Kidney epithelial cell (primary cell): ENCODE results near the gene CDH23. TPM values are rescaled to one million over a fixed set of nuclear protein-coding genes. Genes with fewer than 3 reads are reported as not detected.
A peak's percentile ranks its signal among the peaks of the same experiment; 100 is the strongest.

Experiments
- DNase-seq: peaks from one replicate; pipeline ENCODE4 v3.0.0-alpha.2; 2010; ENCODE audit warnings: low read depth
- H3K27me3 ChIP-seq: 2 replicates; pipeline ENCODE4 v1.6.0; 2011; ENCODE audit warnings: low read length; ENCODE audit not compliant: control insufficient read depth, insufficient read depth
- H3K36me3 ChIP-seq: 2 replicates; pipeline ENCODE4 v1.5.1; 2011; ENCODE audit warnings: low read length; ENCODE audit not compliant: control insufficient read depth, insufficient read depth
- H3K4me3 ChIP-seq: 2 replicates; pipeline ENCODE4 v1.5.1; 2011; ENCODE audit warnings: low read depth, mild to moderate bottlenecking, control low read depth, low read length
- CTCF ChIP-seq: IDR thresholded peaks from 2 replicates; pipeline ENCODE4 v1.5.1; 2011; ENCODE audit warnings: mild to moderate bottlenecking, moderate library complexity, low read length, control low read depth, inconsistent platforms; ENCODE audit not compliant: insufficient read depth, poor library complexity, severe bottlenecking
- total RNA-seq: library from RNA; depleted of rRNA; stranded (reverse); fragments of >200 nt; gene quantifications from 2 replicates; pipeline ENCODE4 v1.2.3, GENCODE V29; 2015

The CDH23 gene
- total RNA-seq, 1 donor from 2014 or later = 0.04 TPM

DNA sequence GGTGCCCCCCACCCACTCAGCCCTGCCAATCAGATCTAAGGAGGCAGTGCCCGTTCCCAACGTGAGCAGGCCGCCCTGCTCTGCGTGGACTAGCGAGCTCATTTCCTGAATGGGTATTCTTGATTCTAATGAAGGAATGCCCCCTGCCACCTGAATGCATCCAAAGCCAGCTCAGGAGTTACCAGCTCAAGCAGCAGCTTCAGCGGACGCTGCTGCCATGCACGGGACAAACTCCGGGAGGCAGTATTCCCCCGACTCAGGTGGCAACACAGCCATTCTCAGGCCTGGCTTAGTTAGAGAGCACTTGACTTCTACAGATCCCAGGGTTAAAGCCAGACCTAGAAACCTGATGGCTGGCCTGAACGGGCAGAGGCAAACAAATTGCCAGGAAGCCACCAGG lies 428.5 kb downstream of the CDH23 start:
- DNase-seq = no peak
- no peak overlapping the region for H3K4me3 ChIP-seq
- TF ChIP-seq CTCF = peak; percentile 7
- H3K27me3 ChIP-seq = no peaks in the 10 kb centered on the region
- peaks cover 13% of the 10 kb centered on the region for H3K36me3 ChIP-seq

DNA sequence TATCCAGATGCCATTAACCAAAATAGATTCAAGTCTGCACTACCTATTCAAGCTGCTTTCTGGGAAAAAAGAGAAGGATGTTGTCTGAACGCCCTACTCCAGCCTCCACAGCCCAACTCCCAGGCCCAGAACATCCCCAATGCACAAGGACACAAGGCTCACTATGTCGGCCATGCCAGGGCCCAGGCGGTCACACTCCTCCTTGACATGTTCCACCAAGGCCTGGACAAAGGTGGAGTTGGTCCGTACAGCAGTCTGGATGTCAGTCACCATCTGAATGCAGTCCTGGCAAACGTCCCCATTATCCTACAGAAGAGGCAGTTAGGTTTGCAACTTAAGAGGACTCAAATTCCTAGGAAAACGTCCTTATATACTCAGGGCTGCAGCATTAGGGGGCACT lies 431.1 kb downstream of the CDH23 start:
- no peak for DNase-seq
- TF ChIP-seq CTCF = no peak
- H3K36me3 ChIP-seq = peaks cover 11% of the 10 kb centered on the region

DNA sequence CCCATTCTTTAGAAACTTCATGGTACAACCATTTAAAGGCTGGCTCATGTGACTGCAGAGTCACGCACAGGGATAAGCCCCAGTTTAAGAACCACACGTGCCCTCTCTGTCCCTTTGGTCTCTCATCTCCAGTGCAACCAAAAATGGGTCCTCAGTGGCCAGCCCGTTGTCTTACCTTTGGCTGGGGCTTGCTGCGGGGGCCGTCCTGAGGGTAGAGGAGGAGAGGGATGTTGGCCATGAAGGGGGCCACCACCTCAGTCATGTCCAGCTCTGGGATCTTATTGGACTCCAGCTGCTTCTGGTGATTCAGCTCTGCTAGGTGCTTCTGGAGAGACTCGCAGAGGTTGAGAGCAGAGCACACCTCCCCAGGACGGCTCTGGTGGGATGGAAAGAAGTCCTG lies 432.0 kb downstream of the CDH23 start:
- H3K36me3 ChIP-seq = peaks cover 11% of the 10 kb centered on the region

More for the DNA sequence above, 431.1 kb downstream of the CDH23 start:
- no peak overlapping the region for H3K4me3 ChIP-seq
- H3K27me3 ChIP-seq = no peaks in the 10 kb centered on the region

GRCh38 chr10:71829171-71829570 lies 432.5 kb downstream of the CDH23 start:
- no peak for TF ChIP-seq CTCF
- no peak for DNase-seq
- no peaks in the 10 kb centered on the region for H3K27me3 ChIP-seq
- no peak overlapping the region for H3K4me3 ChIP-seq
- peaks cover 11% of the 10 kb centered on the region for H3K36me3 ChIP-seq

More for the DNA sequence above, 432.0 kb downstream of the CDH23 start:
- no peak for TF ChIP-seq CTCF
- no peak overlapping the region for H3K4me3 ChIP-seq
- no peak for DNase-seq
- H3K27me3 ChIP-seq = no peaks in the 10 kb centered on the region

GRCh38 chr10:71829896-71830295 lies 433.2 kb downstream of the CDH23 start:
- DNase-seq = no peak
- H3K4me3 ChIP-seq = no peak overlapping the region
- no peaks in the 10 kb centered on the region for H3K27me3 ChIP-seq
- peaks cover 9% of the 10 kb centered on the region for H3K36me3 ChIP-seq
- no peak for TF ChIP-seq CTCF

GRCh38 chr10:71830726-71831125 lies 434.0 kb downstream of the CDH23 start:
- DNase-seq = no peak
- H3K36me3 ChIP-seq = peaks cover 9% of the 10 kb centered on the region
- no peak for TF ChIP-seq CTCF
- no peak overlapping the region for H3K4me3 ChIP-seq
- H3K27me3 ChIP-seq = no peaks in the 10 kb centered on the region
